Smooth muscle cell (in vitro differentiated cells): ENCODE measurements around the gene PPP1R26. TPM values are rescaled to one million over a fixed set of nuclear protein-coding genes. Genes with fewer than 3 reads are reported as not detected.

Experiments used
- DNase-seq: peaks from one replicate; lab custom pipeline; 2025; ENCODE audit not compliant: unreplicated experiment; lab: John Stamatoyannopoulos, UW
- H2AFZ ChIP-seq: fragments of 200-600 bp; sonication (generic); 2 replicates; pipeline ENCODE4 v1.6.0; 2016; ENCODE audit warnings: antibody characterized with exemption, low read depth, mild to moderate bottlenecking
- H3F3A ChIP-seq: fragments of 200-600 bp; sonication (generic); 2 replicates; pipeline ENCODE4 v1.6.0; 2017; ENCODE audit warnings: antibody characterized with exemption, low read depth
- H3K27ac ChIP-seq: fragments of 200-600 bp; sonication (generic); 2 replicates; pipeline ENCODE4 v1.5.1; 2016; ENCODE audit warnings: low read depth, mild to moderate bottlenecking
- H3K27me3 ChIP-seq: fragments of 200-600 bp; sonication (generic); 2 replicates; pipeline ENCODE4 v1.6.1; 2016; ENCODE audit warnings: low read depth, mild to moderate bottlenecking
- H3K36me3 ChIP-seq: fragments of 200-600 bp; sonication (generic); 2 replicates; pipeline ENCODE4 v1.5.1; 2016; ENCODE audit warnings: low read depth
- H3K4me1 ChIP-seq: fragments of 200-600 bp; sonication (generic); 2 replicates; pipeline ENCODE4 v1.5.1; 2016; ENCODE audit warnings: low read depth
- H3K4me2 ChIP-seq: fragments of 200-600 bp; sonication (generic); 2 replicates; pipeline ENCODE4 v1.6.0; 2016; ENCODE audit warnings: mild to moderate bottlenecking
- H3K4me3 ChIP-seq: fragments of 200-600 bp; sonication (generic); 2 replicates; pipeline ENCODE4 v1.5.1; 2016; ENCODE audit warnings: mild to moderate bottlenecking
- H3K79me2 ChIP-seq: fragments of 200-600 bp; sonication (generic); 2 replicates; pipeline ENCODE4 v1.6.0; 2016; ENCODE audit warnings: low read depth, mild to moderate bottlenecking
- H3K9ac ChIP-seq: fragments of 200-600 bp; sonication (generic); 2 replicates; pipeline ENCODE4 v1.6.0; 2016; ENCODE audit warnings: low read depth
- H3K9me3 ChIP-seq: fragments of 200-600 bp; sonication (generic); replicated peaks from 2 replicates; pipeline ENCODE4 v1.5.1; 2016; ENCODE audit warnings: low read depth
- H4K20me1 ChIP-seq: fragments of 200-600 bp; sonication (generic); 2 replicates; pipeline ENCODE4 v1.6.0; 2016; ENCODE audit warnings: low read depth
- CTCF ChIP-seq: fragments of 200-600 bp; sonication (generic); IDR thresholded peaks from 2 replicates; pipeline ENCODE4 v1.5.1; 2017; ENCODE audit warnings: borderline replicate concordance, mild to moderate bottlenecking, antibody characterized with exemption; ENCODE audit not compliant: insufficient read depth, poor library complexity, severe bottlenecking
- WGBS: methylation state at CpG from one replicate; pipeline ENCODE4 v1.1.7; 2016; ENCODE audit warnings: low lambda C conversion rate; 5-methylcytosine and 5-hydroxymethylcytosine counted together
- polyA plus RNA-seq: library from polyadenylated mRNA; unstranded; fragments of >200 nt; fragmentation: Nextera tagmentation; extraction: Ambion mirVana; gene quantifications from 2 replicates; pipeline ENCODE4 v1.2.1, GENCODE V29; 2016
- total RNA-seq: library from RNA; depleted of rRNA; stranded (reverse); fragments of >200 nt; gene quantifications from 2 replicates; pipeline ENCODE4 v1.2.3, GENCODE V29; 2014

Gene PPP1R26
- total and polyA plus RNA-seq, 2 experiments from 2014 or later = 7.7 to 8.1 TPM

GRCh38 chr9:135500525-135501260, 21.1 kb downstream of the PPP1R26 start, which contains the start of gene MRPS2:
MRPS2 (plus strand) TSS chr9:135500682; CDS start chr9:135500711, 29 bp downstream.
- H3K4me1 ChIP-seq = peaks cover 11% of the 10 kb centered on the region
- H2AFZ ChIP-seq = peak within 1 kb of the TSS; percentile 98
- TF ChIP-seq CTCF = peak; percentile 77
- WGBS = under 1% methylated on average over 41 of the region's 92 CpGs
- no peaks in the 10 kb centered on the region for H3K9me3 ChIP-seq
- DNase-seq = no peak
- peak within 1 kb of the TSS; percentile 94 for H3K4me3 ChIP-seq
- peaks cover 22% of the 10 kb centered on the region for H4K20me1 ChIP-seq
- peaks cover 18% of the 10 kb centered on the region for H3K79me2 ChIP-seq
- peak within 1 kb of the TSS; percentile 82 for H3K9ac ChIP-seq
- peak within 1 kb of the TSS; percentile 18 for H3K27ac ChIP-seq
- H3F3A ChIP-seq = peaks cover 3% of the 10 kb centered on the region
- no peaks in the 10 kb centered on the region for H3K36me3 ChIP-seq
- H3K4me2 ChIP-seq = peak within 1 kb of the TSS; percentile 98
- H3K27me3 ChIP-seq = no peaks in the 10 kb centered on the region

DNA sequence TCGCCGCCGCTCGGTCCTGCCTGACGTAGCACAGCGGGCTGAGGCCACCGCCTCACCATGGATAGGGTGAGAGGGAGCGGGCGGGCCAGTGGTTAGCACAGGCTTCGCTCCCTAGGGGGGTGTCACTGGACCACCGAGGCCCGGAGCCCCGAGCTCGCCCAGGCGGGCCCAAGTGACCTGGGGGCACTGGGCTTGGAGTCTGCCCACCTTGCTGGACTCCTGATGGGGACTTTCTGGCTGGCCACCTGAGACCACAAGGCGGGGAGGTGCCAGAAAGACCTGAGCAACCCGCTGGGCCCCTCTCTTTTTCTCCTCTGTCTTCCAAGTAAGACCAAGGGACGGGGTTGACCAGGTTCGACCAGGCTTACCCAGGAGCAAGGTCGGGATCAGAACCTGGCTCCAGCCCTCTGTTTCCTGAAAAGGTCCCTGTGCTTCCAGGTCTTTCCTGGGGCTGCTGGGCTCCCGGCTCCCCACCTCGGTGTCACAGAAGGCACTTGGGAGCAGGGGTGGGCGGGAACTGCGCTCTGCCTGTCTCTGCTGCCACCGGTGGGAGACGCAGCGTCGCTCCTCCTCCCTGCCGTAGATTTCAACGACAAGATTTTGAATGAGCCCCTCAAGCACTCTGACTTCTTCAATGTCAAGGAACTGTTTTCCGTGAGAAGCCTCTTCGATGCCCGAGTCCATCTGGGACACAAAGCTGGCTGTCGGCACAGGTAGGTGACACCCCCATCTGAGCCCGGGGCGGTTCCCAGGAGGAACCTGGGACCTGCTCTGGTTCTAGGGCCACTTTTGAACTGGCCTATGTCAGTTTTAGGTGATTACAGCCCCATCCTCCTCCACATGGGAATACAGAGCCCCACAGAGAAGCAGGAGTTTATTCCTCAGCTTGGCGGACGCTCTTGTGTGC, 21.9 kb downstream of the PPP1R26 start:
- peaks cover 22% of the 10 kb centered on the region for H4K20me1 ChIP-seq
- H3K4me3 ChIP-seq = peak overlapping the region; percentile 94
- H2AFZ ChIP-seq = peak overlapping the region; percentile 96
- H3K4me2 ChIP-seq = peak overlapping the region; percentile 98
- H3F3A ChIP-seq = peaks cover 3% of the 10 kb centered on the region
- no peak for DNase-seq
- H3K79me2 ChIP-seq = peaks cover 18% of the 10 kb centered on the region
- peaks cover 11% of the 10 kb centered on the region for H3K4me1 ChIP-seq
- H3K27me3 ChIP-seq = no peaks in the 10 kb centered on the region
- no peaks in the 10 kb centered on the region for H3K36me3 ChIP-seq
- peak overlapping the region; percentile 15 for H3K27ac ChIP-seq
- WGBS = 45% methylated on average over 34 of the region's 38 CpGs
- TF ChIP-seq CTCF = no peak
- H3K9me3 ChIP-seq = no peaks in the 10 kb centered on the region
- H3K9ac ChIP-seq = peak overlapping the region; percentile 82

- H3K4me1 ChIP-seq = peaks cover 11% of the 10 kb centered on the region
- no peaks in the 10 kb centered on the region for H3K27me3 ChIP-seq
- DNase-seq = no peak
- no peak for TF ChIP-seq CTCF
- no peak overlapping the region for H3K4me3 ChIP-seq
- H4K20me1 ChIP-seq = peaks cover 22% of the 10 kb centered on the region
- H3K4me2 ChIP-seq = peak overlapping the region; percentile 98
- no peaks in the 10 kb centered on the region for H3K9me3 ChIP-seq
- no peak overlapping the region for H2AFZ ChIP-seq
- H3K27ac ChIP-seq = no peak overlapping the region
- WGBS = 95% methylated on average over 11 of the region's 15 CpGs
- no peak overlapping the region for H3K9ac ChIP-seq
- H3F3A ChIP-seq = peaks cover 3% of the 10 kb centered on the region
- H3K79me2 ChIP-seq = peaks cover 18% of the 10 kb centered on the region
- H3K36me3 ChIP-seq = no peaks in the 10 kb centered on the region
These were observed 22.7 kb downstream of the PPP1R26 start for GRCh38 chr9:135502168-135502872.
